Measurements from ENCODE around the gene PVRIG.
"Not testable (repeated sequence)": the region's sequence is repeated elsewhere in the genome, so short reads cannot be mapped to it uniquely, and the experiment has no call there.

DNA sequence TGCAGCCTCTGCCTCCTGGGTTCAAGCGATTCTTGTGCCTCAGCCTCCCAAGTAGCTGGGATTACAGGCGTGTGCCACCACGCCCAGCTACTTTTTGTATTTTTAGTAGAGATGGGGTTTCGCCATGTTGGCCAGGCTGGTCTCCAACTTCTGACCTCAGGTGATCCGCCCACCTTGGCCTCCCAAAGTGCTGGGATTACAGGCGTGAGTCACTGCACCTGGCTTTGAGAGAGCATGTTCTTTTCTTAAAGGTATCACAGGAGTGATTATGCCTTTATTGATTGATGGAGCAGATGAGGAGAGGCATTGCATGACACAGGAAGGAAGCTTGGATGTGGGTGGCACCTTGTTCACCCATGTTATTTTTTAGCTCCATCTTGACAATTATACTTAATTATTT is 36.7 kb upstream of the PVRIG start:
- TF ChIP-seq, protein P1, sequence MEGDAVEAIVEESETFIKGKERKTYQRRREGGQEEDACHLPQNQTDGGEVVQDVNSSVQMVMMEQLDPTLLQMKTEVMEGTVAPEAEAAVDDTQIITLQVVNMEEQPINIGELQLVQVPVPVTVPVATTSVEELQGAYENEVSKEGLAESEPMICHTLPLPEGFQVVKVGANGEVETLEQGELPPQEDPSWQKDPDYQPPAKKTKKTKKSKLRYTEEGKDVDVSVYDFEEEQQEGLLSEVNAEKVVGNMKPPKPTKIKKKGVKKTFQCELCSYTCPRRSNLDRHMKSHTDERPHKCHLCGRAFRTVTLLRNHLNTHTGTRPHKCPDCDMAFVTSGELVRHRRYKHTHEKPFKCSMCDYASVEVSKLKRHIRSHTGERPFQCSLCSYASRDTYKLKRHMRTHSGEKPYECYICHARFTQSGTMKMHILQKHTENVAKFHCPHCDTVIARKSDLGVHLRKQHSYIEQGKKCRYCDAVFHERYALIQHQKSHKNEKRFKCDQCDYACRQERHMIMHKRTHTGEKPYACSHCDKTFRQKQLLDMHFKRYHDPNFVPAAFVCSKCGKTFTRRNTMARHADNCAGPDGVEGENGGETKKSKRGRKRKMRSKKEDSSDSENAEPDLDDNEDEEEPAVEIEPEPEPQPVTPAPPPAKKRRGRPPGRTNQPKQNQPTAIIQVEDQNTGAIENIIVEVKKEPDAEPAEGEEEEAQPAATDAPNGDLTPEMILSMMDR (IDR thresholded peaks at IDR 0.05; ENCODE audit: poor library complexity), result not testable (repeated sequence)
- TF ChIP-seq EZH2 (IDR thresholded peaks at IDR 0.05; ENCODE audit: borderline replicate concordance); EZH2phosphoT487 (IDR thresholded peaks at IDR 0.05; ENCODE audit: low read depth, severe bottlenecking, unreplicated experiment): not testable (repeated sequence)
